Left kidney (tissue), 2 donors: Measurements from ENCODE around the gene BLVRB. TPM values are rescaled to one million over a fixed set of nuclear protein-coding genes. Genes with fewer than 3 reads are reported as not detected.
A peak's percentile ranks its signal among the peaks of the same experiment; 100 is the strongest.
"Not testable (repeated sequence)": the region's sequence is repeated elsewhere in the genome, so short reads cannot be mapped to it uniquely, and the experiment has no call there.

Experiments
- DNase-seq: peaks from one replicate; pipeline ENCODE4 v3.0.0-alpha.2; 2013
- polyA plus RNA-seq: library from polyadenylated mRNA; unstranded; fragments of 120-200 nt; gene quantifications from one replicate; pipeline ENCODE4 v1.2.1, GENCODE V29; 2013; ENCODE audit not compliant: insufficient read length

Gene BLVRB
- polyA plus RNA-seq, 1 donor: 26.7 TPM

- not testable (repeated sequence) for DNase-seq
Observed at GRCh38 chr19:40408598-40408925, 57.0 kb downstream of the BLVRB start.

GRCh38 chr19:40407714-40408597 lies 57.6 kb downstream of the BLVRB start:
- no peak for DNase-seq

DNA sequence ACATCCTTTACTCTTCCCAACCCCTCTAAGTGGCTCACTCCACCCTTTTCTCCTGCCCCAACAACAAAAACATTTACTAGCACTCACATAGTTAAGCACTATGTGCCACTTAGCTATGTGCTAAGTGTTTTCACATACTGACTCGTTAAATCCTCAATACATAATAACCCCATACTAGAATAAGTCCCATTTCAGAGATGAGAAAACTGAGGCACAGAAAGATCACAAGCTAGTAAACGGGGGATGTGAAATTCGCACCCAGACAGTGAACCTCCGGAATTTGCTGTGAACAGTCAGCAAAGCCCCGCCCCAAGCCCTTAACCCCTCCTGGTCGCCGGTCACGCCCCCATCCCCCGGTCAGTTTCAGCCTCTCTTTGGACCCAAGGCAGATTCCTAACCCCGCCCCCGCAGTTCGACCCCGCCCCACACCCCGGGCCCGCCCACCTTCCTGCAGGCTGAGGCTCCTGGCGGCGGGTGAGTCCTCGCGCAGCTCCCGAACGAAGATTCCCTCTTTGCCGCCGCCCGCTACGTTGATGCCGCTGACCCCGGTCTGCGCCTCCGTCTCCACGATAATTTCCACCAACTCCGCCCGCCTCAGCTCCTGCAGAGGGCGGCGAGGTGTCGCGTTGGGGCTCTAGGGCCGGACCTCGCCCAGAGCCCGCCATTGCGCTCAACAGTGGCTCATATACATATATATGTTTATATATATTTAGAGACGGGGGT lies 62.1 kb downstream of the BLVRB start:
- peak; percentile 78 for DNase-seq

- no peak for DNase-seq
Observed at GRCh38 chr19:40400559-40400958, 65.0 kb downstream of the BLVRB start.

DNA sequence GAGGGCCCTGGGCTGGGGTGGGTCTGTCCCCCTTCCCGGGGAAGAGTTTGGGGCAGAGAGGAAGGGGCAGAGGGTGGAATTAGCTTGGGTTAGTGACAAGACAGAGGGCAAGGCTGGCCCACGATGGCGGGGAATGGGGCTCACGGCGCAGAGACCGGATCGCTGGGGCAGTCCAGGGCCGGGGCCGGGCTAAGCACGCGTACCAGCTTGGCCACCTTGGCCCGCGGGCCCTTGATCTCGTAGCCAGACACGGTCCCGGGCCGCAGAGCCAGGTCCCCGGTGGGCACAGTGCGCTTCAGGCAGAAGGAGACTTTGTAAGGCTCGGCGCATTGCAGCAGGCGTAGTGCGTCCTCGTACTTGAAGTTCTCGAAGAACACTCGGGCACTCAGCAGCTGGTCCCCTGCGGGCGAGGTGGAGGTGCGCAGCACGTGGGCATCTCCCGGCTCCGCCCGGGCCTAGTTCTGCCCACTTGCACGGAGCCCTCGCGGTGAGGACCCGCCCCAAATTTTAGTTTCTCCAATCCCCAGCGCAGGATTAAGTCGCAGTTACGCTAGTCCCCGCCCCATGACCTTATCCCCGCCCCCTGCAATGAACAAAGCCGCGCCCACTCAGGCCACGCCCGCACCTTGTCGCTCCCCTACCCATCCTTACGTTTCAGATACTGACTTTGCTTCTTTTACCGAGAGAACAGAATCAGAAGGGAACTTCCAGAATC lies 67.0 kb downstream of the BLVRB start:
- DNase-seq: peak; percentile 54

Other genes starting within 250 kb of the BLVRB start
- gene TTC9B, start 247.4 kb downstream of the BLVRB start, polyA plus RNA-seq: 0.25 TPM
- 1.2 TPM for gene CCNP, start 239.1 kb downstream of the BLVRB start, polyA plus RNA-seq
- gene AKT2, start 180.4 kb downstream of the BLVRB start, polyA plus RNA-seq: 191 TPM
- gene C19orf47, start 117.3 kb downstream of the BLVRB start, polyA plus RNA-seq: 8.4 TPM
- 201 TPM for gene PLD3, start 117.0 kb downstream of the BLVRB start, polyA plus RNA-seq
- gene HIPK4, start 75.6 kb downstream of the BLVRB start, polyA plus RNA-seq: 0.20 TPM
- 10.4 TPM for gene PRX, start 52.4 kb downstream of the BLVRB start, polyA plus RNA-seq
- 5.7 TPM for gene SERTAD1, start 39.8 kb downstream of the BLVRB start, polyA plus RNA-seq
- gene SERTAD3, start 21.4 kb downstream of the BLVRB start, polyA plus RNA-seq: 30.6 TPM
- 1.2 TPM for gene SPTBN4, start 1.3 kb upstream of the BLVRB start, polyA plus RNA-seq
- gene SHKBP1, start 111.1 kb upstream of the BLVRB start, polyA plus RNA-seq: 48.2 TPM
- 187 TPM for gene LTBP4, start 135.6 kb upstream of the BLVRB start, polyA plus RNA-seq
- 11.8 TPM for gene NUMBL, start 224.9 kb upstream of the BLVRB start, polyA plus RNA-seq